Liver (tissue), 9 donors: ENCODE measurements around the gene ELK3. TPM values are rescaled to one million over a fixed set of nuclear protein-coding genes. Genes with fewer than 3 reads are reported as not detected.

Experiments used
- DNase-seq: peaks from one replicate; pipeline ENCODE4 v3.0.0-alpha.2; 2017; ENCODE audit warnings: low spot score
- H3K27ac ChIP-seq, 2 donors: one replicate each; pipeline ENCODE4 v1.7.0; 2013; ENCODE audit warnings: inconsistent platforms in 2 of 2, low read length in 2 of 2, control low read depth in 1 of 2, low read depth in 1 of 2, mild to moderate bottlenecking in 1 of 2
- H3K27me3 ChIP-seq, 4 donors: one replicate each; pipeline versions ENCODE4 v1.6.1 to v1.7.0; 2013; ENCODE audit warnings: low read length in 3 of 4, inconsistent platforms in 1 of 4, mild to moderate bottlenecking in 1 of 4, moderate library complexity in 1 of 4; ENCODE audit not compliant: control insufficient read depth in 4 of 4, insufficient read depth in 4 of 4
- H3K36me3 ChIP-seq, 4 donors: one replicate each; pipeline versions ENCODE4 v1.6.1 to v1.7.0; 2013; ENCODE audit warnings: low read length in 3 of 4, mild to moderate bottlenecking in 3 of 4, low read depth in 1 of 4, moderate library complexity in 1 of 4; ENCODE audit not compliant: control insufficient read depth in 4 of 4, insufficient read depth in 3 of 4
- H3K4me1 ChIP-seq, 4 donors: one replicate each; pipeline versions ENCODE4 v1.6.1 to v1.7.0; 2013; ENCODE audit warnings: low read length in 3 of 4, mild to moderate bottlenecking in 3 of 4, moderate library complexity in 1 of 4; ENCODE audit not compliant: control insufficient read depth in 4 of 4, insufficient read depth in 4 of 4
- H3K4me3 ChIP-seq, 3 donors: one replicate each; pipeline versions ENCODE4 v1.6.1 to v1.7.0; 2013; ENCODE audit warnings: low read length in 3 of 3, control low read depth in 1 of 3, low read depth in 1 of 3, mild to moderate bottlenecking in 1 of 3
- H3K9ac ChIP-seq, 2 donors: one replicate each; pipeline ENCODE4 v1.7.0; 2013; ENCODE audit warnings: low read length in 2 of 2, mild to moderate bottlenecking in 2 of 2, moderate library complexity in 2 of 2, control low read depth in 1 of 2, low read depth in 1 of 2
- H3K9me3 ChIP-seq, 4 donors: one replicate each; pipeline versions ENCODE4 v1.6.1 to v1.7.0; 2013; ENCODE audit warnings: low read length in 3 of 4; ENCODE audit not compliant: control insufficient read depth in 4 of 4
- ATF3 ChIP-seq: IDR thresholded peaks from 2 replicates; pipeline ENCODE4 v1.6.1; 2016; ENCODE audit warnings: antibody characterized with exemption
- CTCF ChIP-seq: fragments of 150-350 bp; IDR thresholded peaks from 2 replicates; pipeline ENCODE4 v1.5.1; 2017; ENCODE audit warnings: improper control_type of control experiment, low read depth, low read length; ENCODE audit not compliant: missing input control
- EGR1 ChIP-seq, 2 donors: IDR thresholded peaks; 2 replicates each; pipeline ENCODE4 v1.6.1; 2016 to 2018; ENCODE audit warnings: antibody characterized with exemption in 2 of 2, low read depth in 2 of 2
- FOXA1 ChIP-seq: IDR thresholded peaks from 2 replicates; pipeline ENCODE4 v1.6.1; 2016; ENCODE audit warnings: antibody characterized with exemption
- FOXA2 ChIP-seq: IDR thresholded peaks from 2 replicates; pipeline ENCODE4 v1.6.1; 2016; ENCODE audit warnings: antibody characterized with exemption
- GABPA ChIP-seq, 2 donors: IDR thresholded peaks in 1 of 2; conservative IDR thresholded peaks in 1 of 2; 2 replicates each; pipeline ENCODE4 v1.6.1; 2016; ENCODE audit warnings: antibody characterized with exemption in 2 of 2, mild to moderate bottlenecking in 1 of 2, moderate library complexity in 1 of 2
- HNF4A ChIP-seq, 2 donors: conservative IDR thresholded peaks; 2 replicates each; pipeline ENCODE4 v1.6.1; 2016; ENCODE audit warnings: antibody characterized with exemption in 2 of 2, mild to moderate bottlenecking in 2 of 2
- HNF4G ChIP-seq: IDR thresholded peaks from 2 replicates; pipeline ENCODE4 v1.6.1; 2016; ENCODE audit warnings: antibody characterized with exemption
- JUND ChIP-seq, 2 donors: IDR thresholded peaks; 2 replicates each; pipeline ENCODE4 v1.6.1; 2016; ENCODE audit warnings: antibody characterized with exemption in 2 of 2
- MAX ChIP-seq: IDR thresholded peaks from 2 replicates; pipeline ENCODE4 v1.6.1; 2016; ENCODE audit warnings: antibody characterized with exemption
- NR2F2 ChIP-seq: IDR thresholded peaks from 2 replicates; pipeline ENCODE4 v1.6.1; 2016; ENCODE audit warnings: antibody characterized with exemption
- RAD21 ChIP-seq, 2 donors: IDR thresholded peaks; 2 replicates each; pipeline ENCODE4 v1.6.1; 2016; ENCODE audit warnings: antibody characterized with exemption in 2 of 2, mild to moderate bottlenecking in 2 of 2
- REST ChIP-seq: IDR thresholded peaks from 2 replicates; pipeline ENCODE4 v1.6.1; 2016; ENCODE audit warnings: antibody characterized with exemption, mild to moderate bottlenecking
- RXRA ChIP-seq, 2 donors: IDR thresholded peaks; 2 replicates each; pipeline ENCODE4 v1.6.1; 2017 to 2018; ENCODE audit warnings: antibody characterized with exemption in 2 of 2, mild to moderate bottlenecking in 1 of 2
- SP1 ChIP-seq: IDR thresholded peaks from 2 replicates; pipeline ENCODE4 v1.6.1; 2018; ENCODE audit warnings: antibody characterized with exemption, mild to moderate bottlenecking
- TAF1 ChIP-seq: conservative IDR thresholded peaks from 2 replicates; pipeline ENCODE4 v1.6.1; 2016; ENCODE audit warnings: antibody characterized with exemption, mild to moderate bottlenecking
- YY1 ChIP-seq: IDR thresholded peaks from 2 replicates; pipeline ENCODE4 v1.6.1; 2016; ENCODE audit warnings: antibody characterized with exemption, mild to moderate bottlenecking
- ZBTB33 ChIP-seq: IDR thresholded peaks from 2 replicates; pipeline ENCODE4 v1.6.1; 2016; ENCODE audit warnings: antibody characterized with exemption
- WGBS: extraction: QIAGEN DNeasy Blood & Tissue Kit; methylation state at CpG from one replicate; pipeline ENCODE4 v1.1.7; 2013; 5-methylcytosine and 5-hydroxymethylcytosine counted together
- polyA plus RNA-seq, 2 donors: library from polyadenylated mRNA; stranded (reverse) in 1 of 2; unstranded in 1 of 2; fragments of 200-250 nt in 1 of 2; fragments of >200 nt in 1 of 2; fragmentation: Nextera tagmentation in 1 of 2; extraction: Ambion mirVana in 1 of 2; gene quantifications; one replicate each; pipeline versions ENCODE4 v1.2.1 to v1.2.3, GENCODE V29; 2013 to 2015
- total RNA-seq, 2 donors: library from RNA; depleted of rRNA; stranded (reverse); fragments of >200 nt; gene quantifications; one replicate each; pipeline ENCODE4 v1.2.3, GENCODE V29; 2014
- donor health status: healthy.
- donor health status: healthy.
- donor health status: healthy.
- donor health status: healthy.
- donor health status: healthy.

ELK3 gene
- total and polyA plus RNA-seq, 4 donors = 3.7 to 5.2 (median 4.5) TPM

- Histone ChIP-seq H3K4me3 (no peak overlapping the region), H3K27ac (no peak overlapping the region), H3K9ac (no peak overlapping the region), H3K4me1 (peaks cover 0 to 6% (median 3%) of the 10 kb centered on the region in 4 donors), H3K9me3 (no peaks in the 10 kb centered on the region), H3K27me3 (no peaks in the 10 kb centered on the region), H3K36me3 (peaks cover 0 to 6% (median 3%) of the 10 kb centered on the region in 4 donors)
- DNase-seq = no peak
- TF ChIP-seq ZBTB33 = no peak
- TF ChIP-seq HNF4A (conservative IDR thresholded peaks at IDR 0.05) = no peak
- TF ChIP-seq ATF3 = no peak
- no peak for TF ChIP-seq NR2F2
- no peak for TF ChIP-seq CTCF
- TF ChIP-seq REST = no peak
- TF ChIP-seq SP1 = no peak
- TF ChIP-seq JUND (IDR thresholded peaks at IDR 0.05) = no peak
- TF ChIP-seq RXRA (IDR thresholded peaks at IDR 0.05) = no peak
- no peak for TF ChIP-seq RAD21 (IDR thresholded peaks at IDR 0.05)
- no peak for TF ChIP-seq MAX
- no peak for TF ChIP-seq TAF1
- no peak for TF ChIP-seq HNF4G
- no peak for TF ChIP-seq FOXA1
- TF ChIP-seq GABPA (IDR thresholded peaks at IDR 0.05 in 1 of 2, conservative IDR thresholded peaks at IDR 0.05 in 1 of 2) = no peak
- no peak for TF ChIP-seq YY1
- TF ChIP-seq FOXA2 = no peak
- TF ChIP-seq EGR1 (IDR thresholded peaks at IDR 0.05; ENCODE audit: low read depth in 2 of 2) = no peak
- 96% methylated on average over 36 of the region's 36 CpGs for WGBS
Measured at GRCh38 chr12:96246926-96247505, 52.8 kb downstream of the ELK3 start.
